GM19240 (cell line): Measurements from ENCODE around the gene SLC9A6.
"Not testable (repeated sequence)": the region's sequence is repeated elsewhere in the genome, so short reads cannot be mapped to it uniquely, and the experiment has no call there.

Experiments
- DNase-seq: peaks from one replicate; pipeline ENCODE4 v3.0.0; 2011; ENCODE audit warnings: low spot score; ENCODE audit not compliant: insufficient read length

SLC9A6 gene

DNA sequence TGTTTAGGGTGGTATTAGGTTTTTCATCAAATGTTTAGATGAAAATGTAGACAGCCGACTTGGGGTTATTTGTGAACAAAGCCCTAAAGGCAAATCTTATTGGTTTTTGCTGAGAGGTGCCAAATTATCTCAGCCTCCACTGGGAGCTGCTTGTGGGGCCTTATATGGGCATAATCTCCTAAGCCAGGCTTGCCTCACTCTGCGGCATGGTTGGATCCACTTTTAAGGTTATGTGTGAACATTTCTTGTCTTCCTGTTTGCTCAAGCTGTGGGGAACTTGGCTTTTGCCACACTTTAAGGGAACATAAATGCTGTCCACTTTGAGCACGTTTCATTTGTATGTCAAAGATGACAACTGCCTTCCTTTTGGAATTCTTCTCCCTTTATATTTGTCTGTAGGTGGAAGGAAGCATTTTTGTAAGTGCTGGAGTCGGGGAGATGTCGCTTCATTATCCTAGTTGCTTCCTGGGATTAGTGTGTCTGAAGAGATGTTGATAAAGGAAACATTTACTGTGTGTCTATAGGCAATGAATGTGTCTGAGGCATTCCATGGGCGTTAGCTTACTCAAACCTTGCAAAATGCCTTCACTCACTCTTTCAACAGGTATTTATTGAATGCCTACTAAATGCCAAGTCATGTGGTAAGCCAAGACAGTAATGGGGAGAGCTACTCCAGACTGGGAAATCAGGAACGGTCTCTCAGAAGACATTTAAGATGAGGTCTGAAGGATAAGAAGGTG lies 78.3 kb downstream of the SLC9A6 start:
- no peak for DNase-seq

DNA sequence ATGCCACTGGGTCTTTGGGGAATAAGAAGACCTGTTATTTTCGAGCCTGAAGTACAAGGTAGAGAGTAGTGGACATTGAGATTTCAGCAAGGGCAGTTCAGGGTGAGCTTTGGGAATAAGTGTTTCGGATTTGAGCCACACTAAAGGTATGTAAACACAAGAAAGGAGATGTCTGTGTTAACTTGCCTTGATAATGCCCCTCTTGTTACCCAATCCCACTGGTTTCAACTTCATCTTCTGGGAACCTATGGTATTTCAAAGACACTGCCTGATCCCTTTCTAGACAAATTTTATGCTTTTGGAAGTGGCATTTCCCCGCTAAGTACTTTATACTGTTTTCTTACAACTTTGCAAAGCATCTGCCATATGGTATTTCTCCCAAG lies 79.4 kb downstream of the SLC9A6 start:
- DNase-seq = no peak

DNA sequence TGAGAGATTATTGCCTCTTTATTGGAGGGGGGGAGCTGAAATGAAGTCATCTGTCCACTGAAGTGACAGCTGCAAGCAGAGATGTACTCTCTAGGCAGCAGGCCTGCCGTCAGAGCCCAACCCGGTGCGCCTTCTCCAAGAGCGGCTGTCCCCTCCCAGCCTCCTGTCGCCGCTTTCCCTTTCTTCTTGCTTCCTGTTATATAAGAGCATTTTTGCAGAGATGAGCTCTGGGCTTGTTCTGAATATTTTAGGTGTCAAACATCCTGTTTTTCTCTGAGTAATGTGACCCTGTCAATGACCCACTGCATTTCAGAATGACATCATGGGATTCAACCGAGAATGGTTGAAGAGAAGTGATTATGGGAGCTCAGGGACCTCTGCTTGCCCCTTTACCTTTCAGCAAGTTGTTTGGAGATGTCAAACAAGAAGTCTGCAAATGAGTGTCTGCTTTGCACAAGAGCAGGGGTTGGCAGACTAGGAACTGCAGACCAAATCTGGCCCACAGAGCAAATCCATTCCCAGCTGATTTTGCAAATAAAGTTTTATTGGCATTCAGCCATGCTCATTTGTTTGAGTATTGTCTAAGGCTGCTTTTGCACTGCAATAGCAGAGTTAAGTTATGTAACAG lies 79.9 kb downstream of the SLC9A6 start:
- no peak for DNase-seq

DNA sequence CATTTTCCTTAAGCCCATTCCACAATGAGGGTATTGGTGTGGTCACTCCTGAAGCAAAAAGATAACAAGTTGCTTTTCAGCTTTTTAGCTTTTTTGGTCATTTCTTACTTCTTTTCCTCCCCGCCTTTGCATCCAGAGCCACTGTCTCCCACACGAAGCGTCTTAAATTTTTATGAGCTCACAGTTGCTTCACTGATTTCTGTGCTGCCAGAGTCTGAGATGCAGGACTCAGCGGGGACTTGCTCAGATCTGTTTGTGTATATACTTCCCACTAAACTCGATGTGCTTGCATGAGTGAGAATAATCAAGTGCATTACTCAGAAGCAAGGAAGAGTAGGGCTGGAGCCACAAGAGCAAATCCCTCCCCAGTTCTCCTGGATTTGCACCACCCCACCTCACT lies 81.9 kb downstream of the SLC9A6 start:
- DNase-seq = no peak

DNA sequence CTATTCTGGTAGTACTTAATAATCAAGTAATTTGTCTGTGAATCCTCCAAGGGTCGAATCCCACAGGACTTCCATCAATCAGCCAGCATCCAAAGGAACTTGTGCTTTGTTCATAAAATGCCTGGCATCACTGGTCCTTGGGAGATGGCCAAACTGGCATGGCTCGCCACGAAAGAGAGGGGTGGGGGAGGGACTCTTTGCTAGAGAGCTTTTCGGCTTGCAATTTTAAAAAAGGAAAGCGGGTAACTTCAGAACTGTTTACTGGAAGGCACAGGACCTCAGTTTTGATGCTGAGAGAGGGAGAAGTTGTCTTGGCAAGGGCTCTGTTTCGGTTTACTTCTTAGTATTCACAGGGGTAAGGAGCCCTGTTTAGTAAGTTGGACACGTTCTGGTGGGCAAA lies 82.7 kb downstream of the SLC9A6 start:
- DNase-seq = no peak

DNA sequence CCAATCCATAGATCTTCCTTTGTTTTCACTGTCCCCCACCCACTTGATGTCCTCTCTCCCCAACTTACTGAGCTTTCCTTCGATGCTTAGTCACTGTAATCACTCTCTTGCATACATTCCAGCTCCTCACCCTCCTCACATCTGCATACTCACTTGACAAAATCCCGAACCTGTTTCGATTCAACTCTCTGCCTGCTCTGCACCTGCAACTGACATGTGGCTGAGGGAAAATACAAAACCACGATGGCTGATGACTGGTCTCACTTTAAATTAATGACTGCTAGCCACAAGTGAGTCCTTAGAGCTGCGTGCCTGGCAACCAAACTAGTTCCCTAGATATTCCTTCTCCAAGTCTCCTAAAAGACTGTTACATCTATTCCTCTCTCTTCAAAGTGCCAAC lies 91.7 kb downstream of the SLC9A6 start:
- DNase-seq = no peak

DNA sequence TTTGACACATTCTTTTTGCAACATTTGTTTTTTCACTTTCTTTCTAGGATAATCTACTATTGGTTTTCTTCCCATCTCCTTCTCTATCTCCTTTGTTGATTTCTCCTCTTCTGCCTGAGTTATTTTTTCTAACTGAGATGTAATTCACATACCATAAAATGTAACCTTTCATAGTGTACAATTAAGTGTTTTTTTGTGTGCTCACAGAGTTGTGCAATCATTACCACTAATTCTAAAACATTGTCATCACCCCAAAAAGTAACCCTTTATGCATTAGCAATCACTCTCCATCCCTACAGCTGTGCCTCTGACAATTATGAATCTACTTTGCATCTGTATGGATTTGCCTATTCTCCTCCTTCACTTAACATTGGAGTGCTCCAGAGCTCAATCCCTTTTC lies 95.5 kb downstream of the SLC9A6 start:
- no peak for DNase-seq

DNA sequence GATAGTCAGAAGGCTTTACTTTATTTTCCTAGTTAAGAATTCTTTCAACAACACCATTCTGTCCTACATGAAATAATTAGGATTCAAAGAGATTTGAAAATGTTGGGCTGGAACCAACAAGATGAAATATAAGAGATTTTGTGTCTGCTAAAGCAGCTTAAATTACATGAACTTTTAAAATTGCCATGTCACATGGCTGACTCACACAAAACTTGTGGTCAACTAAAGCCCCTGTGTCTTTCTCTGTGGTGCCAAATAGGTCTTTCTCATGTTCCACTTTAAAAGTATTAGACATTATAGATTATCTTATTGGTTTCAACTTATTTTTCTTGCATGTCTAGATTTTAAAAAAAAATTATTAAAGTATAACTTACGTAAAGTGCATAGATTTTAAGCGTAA lies 101.3 kb downstream of the SLC9A6 start:
- no peak for DNase-seq

DNA sequence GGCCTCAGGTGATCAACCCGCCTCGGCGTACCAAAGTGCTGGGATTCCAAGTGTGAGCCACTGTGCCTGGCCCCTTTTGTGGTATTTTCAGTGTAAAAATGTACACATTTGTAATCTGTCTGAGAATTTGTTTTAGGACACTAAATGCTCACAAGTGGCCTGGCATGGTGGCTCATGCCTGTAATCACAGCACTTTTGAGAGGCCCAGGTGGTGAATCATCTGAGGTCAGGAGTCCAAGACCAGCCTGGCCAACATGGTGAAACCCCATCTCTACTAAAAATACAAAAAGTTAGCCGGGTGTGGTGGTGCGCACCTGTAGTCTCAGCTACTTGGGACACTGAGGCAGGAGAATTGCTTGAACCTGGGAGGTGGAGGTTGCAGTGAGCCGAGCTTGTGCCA lies 106.7 kb downstream of the SLC9A6 start:
- not testable (repeated sequence) for DNase-seq

DNA sequence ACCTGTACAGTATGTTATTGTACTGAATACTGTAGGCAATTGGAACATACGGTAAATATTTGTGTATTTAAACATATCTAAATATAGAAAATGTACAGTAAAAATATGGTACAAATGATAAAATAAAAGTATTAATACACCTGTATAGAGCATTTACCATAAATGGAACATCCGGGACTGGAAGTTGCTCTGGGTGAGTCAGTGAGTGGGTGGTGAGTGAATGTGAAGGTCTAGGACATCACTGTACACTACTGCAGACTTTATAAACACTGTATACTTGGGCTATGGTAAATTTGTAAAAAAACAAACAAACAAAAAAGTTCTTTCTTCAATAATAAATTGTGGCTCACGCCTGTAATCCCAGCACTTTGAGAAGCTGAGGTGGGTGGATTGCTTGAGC lies 109.7 kb downstream of the SLC9A6 start:
- no peak for DNase-seq
